Effector memory CD8-positive, alpha-beta T cell (primary cell): ENCODE measurements around the gene PPHLN1.

Source experiments
- ATAC-seq: fragments of 150-1000 bp; cut with Tn5 transposase; replicated peaks from 2 replicates; pipeline ENCODE4 v1.10.0; 2021; ENCODE audit warnings: mild to moderate bottlenecking, moderate library complexity
- DNase-seq, 3 experiments: peaks; one replicate each; pipeline ENCODE4 v3.0.0; 2021
- H3K27ac Mint-ChIP-seq, 2 donors: one replicate each; pipeline ENCODE4 v1.8.0; 2022; ENCODE audit warnings: mild to moderate bottlenecking in 2 of 2, mixed read lengths in 2 of 2, moderate library complexity in 2 of 2
- H3K27me3 Mint-ChIP-seq, 2 donors: one replicate each; pipeline ENCODE4 v1.8.0; 2022; ENCODE audit warnings: mixed read lengths in 2 of 2
- H3K36me3 Mint-ChIP-seq: one replicate; pipeline ENCODE4 v1.8.0; 2022; ENCODE audit warnings: mild to moderate bottlenecking, moderate library complexity, mixed read lengths; ENCODE audit not compliant: insufficient read depth
- H3K4me1 Mint-ChIP-seq, 2 donors: one replicate each; pipeline ENCODE4 v1.8.0; 2022; ENCODE audit warnings: low read depth in 2 of 2, mixed read lengths in 2 of 2
- H3K4me3 Mint-ChIP-seq, 2 donors: one replicate each; pipeline ENCODE4 v1.8.0; 2022; ENCODE audit warnings: mild to moderate bottlenecking in 2 of 2, mixed read lengths in 2 of 2, moderate library complexity in 2 of 2
- H3K9me3 Mint-ChIP-seq, 2 donors: one replicate each; pipeline ENCODE4 v1.8.0; 2022; ENCODE audit warnings: mixed read lengths in 2 of 2

The PPHLN1 gene

DNA sequence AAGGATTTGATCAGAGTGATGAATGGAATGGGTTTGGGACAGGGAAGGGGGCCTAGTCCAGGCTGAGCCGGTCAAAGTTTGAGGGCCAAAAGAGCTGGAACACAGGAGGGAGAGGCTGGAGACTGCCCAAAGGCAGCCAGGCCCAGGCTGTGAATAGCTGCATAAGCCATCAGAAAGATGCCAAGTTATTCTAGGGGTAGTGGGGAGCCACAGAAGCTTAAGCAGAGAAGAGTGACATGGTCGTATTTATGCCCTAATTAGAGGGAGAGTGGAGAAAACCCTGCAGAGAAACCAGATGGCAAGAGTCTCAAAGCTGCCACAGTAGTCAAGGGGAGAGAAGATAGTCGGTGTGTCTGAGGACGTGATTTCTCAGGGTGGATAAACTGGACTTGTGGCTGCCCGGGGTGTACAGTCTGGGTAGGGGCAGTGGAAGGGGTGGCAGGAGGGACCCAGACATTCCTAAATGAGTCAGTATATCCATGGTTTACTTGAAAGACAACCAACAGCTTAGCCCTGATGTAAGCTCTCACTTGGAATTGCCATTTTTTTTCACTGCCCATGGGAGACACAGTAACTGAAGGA is 164.4 kb downstream of the PPHLN1 start:
- no peak for DNase-seq
- no peaks in the 10 kb centered on the region for H3K9me3 Mint-ChIP-seq
- no peaks in the 10 kb centered on the region for H3K4me1 Mint-ChIP-seq
- H3K27me3 Mint-ChIP-seq, result peaks cover 36 to 37% of the 10 kb centered on the region in 2 donors
- H3K4me3 Mint-ChIP-seq, result no peak overlapping the region
- H3K36me3 Mint-ChIP-seq, result no peaks in the 10 kb centered on the region
- no peak for ATAC-seq
- H3K27ac Mint-ChIP-seq, result no peak overlapping the region
